ENCODE results near the gene TMEM242.
"Not testable (repeated sequence)": the region's sequence is repeated elsewhere in the genome, so short reads cannot be mapped to it uniquely, and the experiment has no call there.

The TMEM242 gene

DNA sequence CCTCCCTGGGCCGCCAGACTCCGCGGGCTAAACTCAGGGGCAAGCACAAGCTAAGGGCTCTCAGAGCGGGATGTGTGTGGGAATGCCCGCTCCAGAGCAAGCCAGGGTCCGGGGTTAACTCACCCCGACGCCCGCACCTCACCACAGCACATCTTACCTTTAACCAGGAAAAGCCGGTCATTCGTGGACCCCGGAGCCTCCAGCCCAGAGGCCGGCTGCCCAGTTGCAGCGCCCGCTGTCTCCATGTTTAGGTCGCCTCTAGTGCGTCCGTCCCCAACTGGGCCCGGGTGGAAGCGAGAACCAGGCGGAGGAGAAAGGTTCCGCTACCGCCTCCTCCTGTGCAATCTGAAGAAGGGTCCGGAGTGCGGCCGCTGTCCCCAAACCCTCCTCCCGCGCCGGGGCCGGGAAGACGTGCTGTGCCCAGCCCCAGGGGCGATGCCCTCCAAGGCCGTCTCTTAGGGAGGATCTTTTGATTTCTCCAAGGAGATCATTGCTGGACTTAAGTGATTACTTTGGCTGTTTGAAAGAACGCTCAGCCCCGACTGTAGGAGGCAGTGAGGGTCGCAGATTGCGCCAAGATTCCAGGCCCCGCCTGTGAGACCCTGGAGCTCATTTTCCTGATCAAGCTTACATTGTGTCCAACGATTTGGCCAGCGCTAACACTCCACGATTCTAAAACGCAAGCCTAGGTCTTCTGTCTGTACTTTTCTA is at the start of gene TMEM242:
Gene TMEM242 (minus strand): TSS at position 265 of the 711 bp plus-strand sequence. CDS start 20 bp downstream, at position 245.
- DNase-seq (ENCODE audit: low read depth), result peak; percentile 56

- no peak for DNase-seq (ENCODE audit: low read depth)
Measured at GRCh38 chr6:157372501-157373280, 49.4 kb upstream of the TMEM242 start.

GRCh38 chr6:157370755-157371154 is 47.4 kb upstream of the TMEM242 start:
- no peak for DNase-seq (ENCODE audit: low read depth)

- no peak for DNase-seq (ENCODE audit: low read depth)
Measured at GRCh38 chr6:157368359-157369049, 45.2 kb upstream of the TMEM242 start.

- DNase-seq (ENCODE audit: low read depth), result no peak
Measured at GRCh38 chr6:157366648-157367047, 43.3 kb upstream of the TMEM242 start.

- DNase-seq (ENCODE audit: low read depth), result no peak
Measured at GRCh38 chr6:157364705-157365104, 41.4 kb upstream of the TMEM242 start.

DNA sequence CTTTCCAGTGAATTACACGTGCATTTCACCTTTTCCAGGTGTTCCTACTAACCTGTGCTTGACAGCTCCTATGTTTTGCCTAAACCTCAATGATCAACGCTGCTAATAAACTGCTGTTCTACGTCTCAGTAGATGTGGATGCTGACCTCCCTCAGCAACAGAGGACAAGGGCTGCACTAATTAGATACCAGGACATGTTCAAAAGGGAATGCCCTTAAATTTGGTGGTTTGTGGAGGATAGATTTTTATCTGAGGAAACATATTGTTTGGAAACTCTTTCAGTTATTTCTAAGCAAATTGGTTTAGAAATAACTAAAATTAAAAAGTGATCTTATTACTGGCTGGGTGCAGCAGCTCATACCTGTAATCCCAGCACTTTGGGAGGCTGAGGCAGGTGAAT is 38.6 kb upstream of the TMEM242 start:
- no peak for DNase-seq (ENCODE audit: low read depth)

DNA sequence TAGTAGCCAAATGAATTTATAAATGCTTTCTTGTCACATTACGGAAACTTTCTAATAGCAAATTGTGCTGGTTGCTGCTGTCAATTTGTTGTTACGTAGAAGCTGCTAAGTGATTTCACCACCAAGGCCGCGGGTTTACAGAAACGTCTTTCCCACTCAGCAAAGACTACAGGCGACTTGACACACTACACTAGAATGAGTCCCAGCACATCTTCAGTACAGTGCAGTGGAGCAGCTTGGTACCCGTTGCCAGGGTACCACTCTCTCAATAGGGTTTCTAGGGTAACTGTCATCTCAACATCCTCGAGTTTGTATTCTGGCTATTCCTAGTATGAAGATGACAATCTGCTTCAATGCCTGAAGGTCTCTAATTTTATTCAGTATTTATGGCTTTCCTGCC is 35.0 kb upstream of the TMEM242 start:
- DNase-seq (ENCODE audit: low read depth), result no peak

GRCh38 chr6:157346373-157346772 is 23.1 kb upstream of the TMEM242 start:
- DNase-seq (ENCODE audit: low read depth), result no peak

GRCh38 chr6:157343732-157344131 is 20.4 kb upstream of the TMEM242 start:
- no peak for DNase-seq (ENCODE audit: low read depth)

DNA sequence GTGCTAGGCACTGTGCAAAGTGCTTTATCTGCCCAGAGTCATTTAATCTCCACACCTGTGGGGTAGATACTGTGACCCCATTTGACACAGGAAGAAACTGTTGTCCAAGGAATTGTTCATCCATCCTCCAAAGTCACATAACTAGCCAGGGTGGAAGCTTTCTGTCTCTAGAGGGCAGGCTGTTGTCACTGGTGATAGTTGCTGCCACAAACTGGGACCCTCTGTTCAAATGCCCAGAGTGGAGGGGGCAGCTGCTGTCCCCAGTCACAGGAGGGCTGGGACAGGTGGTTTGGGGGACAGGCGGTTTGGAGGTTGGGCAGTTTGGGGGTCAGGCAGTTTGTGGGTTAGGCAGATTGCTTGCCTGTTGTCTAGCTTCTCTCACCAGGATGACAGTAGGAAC is 16.1 kb upstream of the TMEM242 start:
- no peak for DNase-seq (ENCODE audit: low read depth)

DNA sequence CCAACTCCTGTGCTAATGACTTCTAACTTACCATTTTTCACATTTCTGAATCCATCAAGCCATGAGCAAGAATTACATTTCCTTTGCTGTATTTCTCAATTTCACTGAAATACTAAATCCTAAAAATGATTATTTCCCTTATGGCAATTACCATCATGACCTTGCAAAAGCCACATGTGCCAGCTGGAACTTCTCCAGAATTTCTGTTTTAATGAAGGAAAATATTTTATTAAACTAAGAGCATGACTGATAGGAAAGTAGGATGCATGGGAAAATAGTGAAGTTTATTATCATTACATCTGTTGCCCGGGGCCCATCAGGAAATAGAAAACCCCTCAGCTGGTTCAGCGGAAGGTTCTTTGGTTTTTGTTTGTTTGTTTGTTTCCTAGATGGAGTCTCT is 14.4 kb upstream of the TMEM242 start:
- no peak for DNase-seq (ENCODE audit: low read depth)

DNA sequence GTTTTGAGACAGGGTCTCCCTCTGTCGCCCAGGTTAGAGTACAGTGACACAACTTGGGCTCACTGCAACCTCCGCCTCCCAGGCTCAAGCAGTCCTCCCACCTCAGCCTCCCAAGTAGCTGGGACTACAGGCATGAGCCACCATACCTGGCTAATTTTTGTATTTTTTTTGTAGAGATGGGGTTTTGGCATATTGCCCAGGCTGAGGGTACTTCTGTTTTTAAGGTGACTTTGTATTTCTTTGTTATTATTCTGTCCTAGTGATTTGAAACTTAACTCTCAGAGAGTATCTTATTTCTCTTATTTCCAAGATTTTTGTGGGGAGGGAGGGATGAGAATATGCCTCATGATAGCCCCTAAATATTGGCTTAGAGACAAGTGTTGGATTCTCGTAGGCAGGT is 14.0 kb upstream of the TMEM242 start:
- DNase-seq (ENCODE audit: low read depth), result not testable (repeated sequence)

DNA sequence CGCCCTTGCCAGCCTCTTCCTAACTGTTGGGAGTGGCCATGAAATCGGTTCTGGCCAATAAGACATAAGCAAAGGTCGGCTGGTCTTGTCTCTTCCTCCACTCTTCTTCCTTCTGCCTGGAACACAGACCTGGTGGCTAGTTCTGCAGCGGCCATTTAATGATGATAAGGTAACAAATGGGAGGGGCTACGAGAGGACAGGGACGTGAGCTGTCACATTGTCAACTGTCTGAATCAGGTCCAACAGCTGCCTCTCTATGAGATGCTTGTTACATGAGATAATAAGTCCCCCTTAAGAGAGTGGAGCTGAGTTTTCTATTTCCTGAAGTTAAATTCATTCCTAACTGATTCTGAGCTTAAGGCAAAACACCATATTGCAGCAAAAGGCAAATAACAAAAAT is 12.5 kb upstream of the TMEM242 start:
- DNase-seq (ENCODE audit: low read depth), result no peak

DNA sequence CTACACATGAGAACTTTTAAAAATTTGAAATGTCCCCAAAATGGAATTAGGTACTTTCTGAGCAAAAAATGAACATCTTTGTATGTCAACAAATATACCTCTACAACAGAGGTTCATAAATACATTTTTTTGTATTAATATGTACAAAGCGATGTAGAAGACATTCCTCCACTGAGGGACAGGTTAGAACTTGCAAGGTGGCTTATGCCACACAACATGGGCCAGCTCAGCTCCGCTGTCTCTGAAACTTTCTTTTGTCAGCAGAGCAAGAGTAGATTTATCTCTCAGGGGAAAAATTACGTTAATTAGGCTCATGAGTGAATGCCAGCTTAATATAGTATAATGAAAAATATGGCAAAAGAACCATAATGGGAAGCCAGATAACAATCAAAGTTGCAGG is 10.6 kb upstream of the TMEM242 start:
- DNase-seq (ENCODE audit: low read depth), result no peak

DNA sequence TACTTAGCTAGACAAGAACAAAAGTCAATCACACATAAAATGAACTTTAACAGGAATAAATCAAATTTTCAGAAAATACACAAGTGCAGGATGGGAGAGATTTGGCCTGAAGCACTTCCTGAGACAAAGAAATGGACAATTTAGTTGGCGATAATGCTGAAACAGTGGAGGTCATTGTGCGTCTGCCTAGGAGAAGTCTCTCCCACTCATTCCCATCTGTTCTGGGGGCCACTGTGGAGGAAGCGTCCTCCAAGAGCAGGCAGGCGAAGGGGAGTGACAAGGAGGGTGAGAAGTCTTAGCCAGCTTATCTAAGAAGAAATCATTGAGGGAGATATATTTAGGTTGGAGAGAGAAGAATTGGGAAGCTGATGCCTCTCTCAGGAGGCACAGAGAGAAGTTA is 10.2 kb upstream of the TMEM242 start:
- no peak for DNase-seq (ENCODE audit: low read depth)

- no peak for DNase-seq (ENCODE audit: low read depth)
Measured at GRCh38 chr6:157332813-157333212, 9.5 kb upstream of the TMEM242 start.

GRCh38 chr6:157330831-157331230 is 7.5 kb upstream of the TMEM242 start:
- no peak for DNase-seq (ENCODE audit: low read depth)

- DNase-seq (ENCODE audit: low read depth), result no peak
Measured at GRCh38 chr6:157329829-157330228, 6.5 kb upstream of the TMEM242 start.

DNA sequence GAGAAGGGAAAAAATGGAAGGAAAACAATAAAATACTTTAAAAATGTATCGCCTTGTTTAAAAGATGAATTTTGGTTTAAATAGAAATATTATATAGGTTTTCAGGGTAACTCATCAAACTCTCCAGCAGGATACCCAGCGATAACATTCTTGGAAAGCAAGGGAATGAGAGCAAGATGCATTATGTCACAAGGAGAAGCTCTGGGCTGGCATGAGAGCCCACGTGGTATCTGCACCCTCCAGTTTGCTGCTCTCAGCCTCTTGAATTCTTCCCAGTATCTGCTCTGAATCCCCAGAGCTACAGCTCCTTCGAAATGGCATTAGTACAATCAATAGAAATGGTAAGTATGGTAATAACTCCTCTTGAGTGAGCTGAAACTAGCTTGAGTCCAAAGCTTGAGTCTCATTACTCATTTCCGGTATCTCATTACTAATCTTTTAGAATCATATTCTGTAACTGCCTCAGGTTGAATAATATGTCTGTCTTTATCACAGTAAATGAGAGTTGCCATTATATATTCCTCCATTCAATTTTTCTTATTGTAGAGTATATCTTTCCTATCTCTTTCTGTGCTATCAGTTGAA is 4.9 kb upstream of the TMEM242 start:
- DNase-seq (ENCODE audit: low read depth), result no peak

- DNase-seq (ENCODE audit: low read depth), result no peak
Measured at GRCh38 chr6:157326979-157327378, 3.7 kb upstream of the TMEM242 start.

DNA sequence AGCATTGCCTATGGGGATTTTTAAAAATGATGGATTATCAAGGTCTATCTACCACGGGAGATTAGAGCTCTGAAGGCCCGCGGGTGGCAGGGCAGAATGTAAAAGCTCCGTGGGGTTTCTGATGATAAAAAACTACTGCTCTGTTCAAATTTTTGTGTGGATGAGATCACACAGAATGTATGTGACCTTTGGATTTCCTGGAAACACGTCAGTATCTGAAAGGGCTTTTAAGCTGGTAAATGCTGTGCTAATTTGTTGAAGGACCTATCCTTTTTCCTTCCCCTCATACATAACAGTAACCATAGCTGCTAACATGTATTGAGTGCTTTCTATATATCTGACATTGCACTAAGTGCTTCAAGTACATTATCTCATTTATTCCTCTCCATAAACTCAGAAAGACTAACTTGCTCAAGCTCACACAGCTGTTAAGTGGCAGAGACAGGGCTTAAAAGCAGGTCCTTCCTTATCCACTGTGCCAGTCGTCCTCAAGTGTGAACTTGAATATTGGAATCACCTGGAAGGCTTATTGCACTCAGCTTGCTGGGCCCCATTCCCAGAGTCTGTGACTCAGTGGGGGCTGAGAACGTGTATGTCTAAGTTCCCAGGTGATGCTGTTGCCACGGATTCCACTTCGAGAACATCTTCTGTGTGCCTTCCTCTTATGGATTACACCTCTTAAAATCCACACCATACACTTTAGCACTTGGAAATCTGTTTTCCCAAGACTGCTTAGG is 1.9 kb upstream of the TMEM242 start:
- DNase-seq (ENCODE audit: low read depth), result no peak

Data from non-pigmented ciliary epithelial cell (primary cell).